GM23338 (cell line): ENCODE data around the gene ZNF709. TPM values are rescaled to one million over a fixed set of nuclear protein-coding genes. Genes with fewer than 3 reads are reported as not detected.

Experiments used
- ATAC-seq: fragments of 200-7000 bp; cut with Tn5 transposase; 3 replicates; pipeline ENCODE4 v1.9.1; 2020
- DNase-seq: peaks from one replicate; pipeline ENCODE4 v3.0.0-alpha.2; 2015; ENCODE audit warnings: low spot score
- H2AFZ ChIP-seq: fragments of 200-600 bp; sonication (generic); 2 replicates; pipeline ENCODE4 v1.8.0; 2016; ENCODE audit warnings: antibody characterized with exemption, mild to moderate bottlenecking, moderate library complexity
- H3F3A ChIP-seq: fragments of 200-600 bp; sonication (generic); replicated peaks from 2 replicates; pipeline ENCODE4 v1.8.0; 2017; ENCODE audit warnings: antibody characterized with exemption, mixed run types, low read depth
- H3K27ac ChIP-seq: fragments of 200-600 bp; sonication (generic); 2 replicates; pipeline ENCODE4 v1.6.1; 2016; ENCODE audit warnings: low read depth
- H3K27me3 ChIP-seq: fragments of 200-600 bp; sonication (generic); 2 replicates; pipeline ENCODE4 v1.8.0; 2016; ENCODE audit warnings: mild to moderate bottlenecking, mixed run types, moderate library complexity; ENCODE audit not compliant: insufficient read depth
- H3K36me3 ChIP-seq: fragments of 200-600 bp; sonication (generic); 2 replicates; pipeline ENCODE4 v1.8.0; 2016; ENCODE audit warnings: mild to moderate bottlenecking; ENCODE audit not compliant: insufficient read depth
- H3K4me1 ChIP-seq: fragments of 200-600 bp; sonication (generic); 2 replicates; pipeline ENCODE4 v1.8.0; 2016; ENCODE audit warnings: mild to moderate bottlenecking, moderate library complexity; ENCODE audit not compliant: insufficient read depth
- H3K4me2 ChIP-seq: fragments of 200-600 bp; sonication (generic); 2 replicates; pipeline ENCODE4 v1.7.1; 2017; ENCODE audit warnings: mixed run types
- H3K4me3 ChIP-seq: fragments of 200-600 bp; sonication (generic); 2 replicates; pipeline ENCODE4 v1.6.1; 2016; ENCODE audit warnings: mixed run types
- H3K79me2 ChIP-seq: fragments of 200-600 bp; sonication (generic); replicated peaks from 2 replicates; pipeline ENCODE4 v1.8.0; 2017; ENCODE audit warnings: mild to moderate bottlenecking; ENCODE audit not compliant: insufficient read depth
- H3K9me2 ChIP-seq: fragments of 200-600 bp; sonication (generic); 2 replicates; pipeline ENCODE4 v1.8.0; 2017; ENCODE audit not compliant: insufficient read depth
- H4K20me1 ChIP-seq: fragments of 200-600 bp; sonication (generic); replicated peaks from 2 replicates; pipeline ENCODE4 v1.8.0; 2017; ENCODE audit warnings: mild to moderate bottlenecking; ENCODE audit not compliant: insufficient read depth
- H3K27ac Mint-ChIP-seq: 2 replicates; pipeline ENCODE4 v1.8.0; 2020; ENCODE audit warnings: inconsistent platforms, mild to moderate bottlenecking, moderate library complexity, mixed read lengths
- H3K27me3 Mint-ChIP-seq: 3 replicates; pipeline ENCODE4 v1.8.0; 2022; ENCODE audit warnings: low read depth, mild to moderate bottlenecking, moderate library complexity, mixed read lengths, inconsistent platforms; ENCODE audit not compliant: insufficient read depth, poor library complexity
- H3K36me3 Mint-ChIP-seq: 3 replicates; pipeline ENCODE4 v1.8.0; 2021; ENCODE audit warnings: low read depth, mild to moderate bottlenecking, inconsistent platforms, moderate library complexity, mixed read lengths
- H3K4me1 Mint-ChIP-seq: 3 replicates; pipeline ENCODE4 v1.8.0; 2020; ENCODE audit warnings: mild to moderate bottlenecking, inconsistent platforms, mixed read lengths
- H3K4me3 Mint-ChIP-seq: 3 replicates; pipeline ENCODE4 v1.8.0; 2021; ENCODE audit warnings: moderate library complexity, mild to moderate bottlenecking, inconsistent platforms, mixed read lengths
- H3K9me3 Mint-ChIP-seq: 3 replicates; pipeline ENCODE4 v1.8.0; 2020; ENCODE audit warnings: moderate library complexity, mild to moderate bottlenecking, inconsistent platforms, mixed read lengths
- CTCF ChIP-seq, 2 experiments: fragments of 200-600 bp in 1 of 2; sonication (generic) in 1 of 2; conservative IDR thresholded peaks; 2 replicates each; pipeline versions ENCODE4 v1.5.1 to v1.6.1; 2016 to 2017; ENCODE audit warnings: antibody characterized with exemption in 2 of 2, low read depth in 2 of 2, mild to moderate bottlenecking in 2 of 2, moderate library complexity in 1 of 2
- ETS1 ChIP-seq: IDR thresholded peaks from 2 replicates; pipeline ENCODE4 v1.6.1; 2016; ENCODE audit warnings: antibody characterized with exemption
- EZH2 ChIP-seq: fragments of 200-600 bp; sonication (generic); IDR thresholded peaks from one replicate; pipeline ENCODE4 v1.8.0; 2017; ENCODE audit warnings: antibody characterized with exemption, mild to moderate bottlenecking, low read depth; ENCODE audit not compliant: unreplicated experiment
- EZH2phosphoT487 ChIP-seq: fragments of 200-600 bp; sonication (generic); IDR thresholded peaks from one replicate; pipeline ENCODE4 v1.8.1; 2018; ENCODE audit warnings: antibody characterized with exemption; ENCODE audit not compliant: unreplicated experiment
- JUNB ChIP-seq: IDR thresholded peaks from one replicate; pipeline ENCODE4 v1.6.1; 2016; ENCODE audit warnings: antibody characterized with exemption; ENCODE audit not compliant: unreplicated experiment
- NANOG ChIP-seq: IDR thresholded peaks from 2 replicates; pipeline ENCODE4 v1.6.1; 2016; ENCODE audit warnings: antibody characterized with exemption, borderline replicate concordance
- POLR2AphosphoS5 ChIP-seq: IDR thresholded peaks from 2 replicates; pipeline ENCODE4 v1.6.1; 2016; ENCODE audit warnings: antibody characterized with exemption, low read depth
- STAT1 ChIP-seq: IDR thresholded peaks from one replicate; pipeline ENCODE4 v1.6.1; 2016; ENCODE audit warnings: antibody characterized with exemption; ENCODE audit not compliant: unreplicated experiment
- ZNF114 ChIP-seq: fragments of 250-450 bp; sonication (Bioruptor Pico); IDR thresholded peaks from 2 replicates; pipeline ENCODE4 v1.5.0; 2020; ENCODE audit warnings: mild to moderate bottlenecking, moderate library complexity
- ZNF331 ChIP-seq: fragments of 250-450 bp; sonication (Bioruptor Pico); IDR thresholded peaks from 2 replicates; pipeline ENCODE4 v1.5.0; 2020; ENCODE audit warnings: low read depth, mild to moderate bottlenecking, moderate library complexity
- ZNF462 ChIP-seq: fragments of 250-450 bp; sonication (Bioruptor Pico); IDR thresholded peaks from 2 replicates; pipeline ENCODE4 v1.5.0; 2020; ENCODE audit warnings: mild to moderate bottlenecking, moderate library complexity
- polyA plus RNA-seq: library from polyadenylated mRNA; unstranded; fragments of >200 nt; fragmentation: Nextera tagmentation; extraction: Ambion mirVana; gene quantifications from 2 replicates; pipeline ENCODE4 v1.2.1, GENCODE V29; 2016
- total RNA-seq: library from RNA; depleted of rRNA; stranded (reverse); fragments of >200 nt; shearing (Covaris generic); gene quantifications from 2 replicates; pipeline ENCODE4 v1.2.3, GENCODE V29; 2014
- TF ChIP-seq, protein P1 (sequence below): IDR thresholded peaks from one replicate; pipeline ENCODE4 v1.6.1; 2018; ENCODE audit warnings: antibody characterized with exemption; ENCODE audit not compliant: unreplicated experiment

ZNF709 gene
- total and polyA plus RNA-seq, 2 experiments from 2014 or later: 0.94 to 1.8 TPM

- TF ChIP-seq, protein P1, sequence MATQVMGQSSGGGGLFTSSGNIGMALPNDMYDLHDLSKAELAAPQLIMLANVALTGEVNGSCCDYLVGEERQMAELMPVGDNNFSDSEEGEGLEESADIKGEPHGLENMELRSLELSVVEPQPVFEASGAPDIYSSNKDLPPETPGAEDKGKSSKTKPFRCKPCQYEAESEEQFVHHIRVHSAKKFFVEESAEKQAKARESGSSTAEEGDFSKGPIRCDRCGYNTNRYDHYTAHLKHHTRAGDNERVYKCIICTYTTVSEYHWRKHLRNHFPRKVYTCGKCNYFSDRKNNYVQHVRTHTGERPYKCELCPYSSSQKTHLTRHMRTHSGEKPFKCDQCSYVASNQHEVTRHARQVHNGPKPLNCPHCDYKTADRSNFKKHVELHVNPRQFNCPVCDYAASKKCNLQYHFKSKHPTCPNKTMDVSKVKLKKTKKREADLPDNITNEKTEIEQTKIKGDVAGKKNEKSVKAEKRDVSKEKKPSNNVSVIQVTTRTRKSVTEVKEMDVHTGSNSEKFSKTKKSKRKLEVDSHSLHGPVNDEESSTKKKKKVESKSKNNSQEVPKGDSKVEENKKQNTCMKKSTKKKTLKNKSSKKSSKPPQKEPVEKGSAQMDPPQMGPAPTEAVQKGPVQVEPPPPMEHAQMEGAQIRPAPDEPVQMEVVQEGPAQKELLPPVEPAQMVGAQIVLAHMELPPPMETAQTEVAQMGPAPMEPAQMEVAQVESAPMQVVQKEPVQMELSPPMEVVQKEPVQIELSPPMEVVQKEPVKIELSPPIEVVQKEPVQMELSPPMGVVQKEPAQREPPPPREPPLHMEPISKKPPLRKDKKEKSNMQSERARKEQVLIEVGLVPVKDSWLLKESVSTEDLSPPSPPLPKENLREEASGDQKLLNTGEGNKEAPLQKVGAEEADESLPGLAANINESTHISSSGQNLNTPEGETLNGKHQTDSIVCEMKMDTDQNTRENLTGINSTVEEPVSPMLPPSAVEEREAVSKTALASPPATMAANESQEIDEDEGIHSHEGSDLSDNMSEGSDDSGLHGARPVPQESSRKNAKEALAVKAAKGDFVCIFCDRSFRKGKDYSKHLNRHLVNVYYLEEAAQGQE: no peak
- TF ChIP-seq JUNB (no peak), ETS1 (no peak), STAT1 (no peak), NANOG (no peak), POLR2AphosphoS5 (no peak), EZH2 (no peak)
Observed at GRCh38 chr19:12526542-12526941, 41.9 kb upstream of the ZNF709 start (continued).

GRCh38 chr19:12521996-12522395 lies 37.4 kb upstream of the ZNF709 start:
- H3K4me1 ChIP-seq: no peaks in the 10 kb centered on the region
- Mint-ChIP-seq H3K4me3 (no peak overlapping the region), H3K4me1 (no peaks in the 10 kb centered on the region), H3K9me3 (peaks cover 98% of the 10 kb centered on the region), H3K36me3 (peaks cover 92% of the 10 kb centered on the region), H3K27me3 (peaks cover 19% of the 10 kb centered on the region), H3K27ac (no peak overlapping the region)
- H3K9me2 ChIP-seq: no peaks in the 10 kb centered on the region
- no peak overlapping the region for H3K27ac ChIP-seq
- no peak for TF ChIP-seq JUNB
- TF ChIP-seq ZNF462: no peak
- TF ChIP-seq ZNF331 (CRISPR knock-in tag): no peak
- TF ChIP-seq CTCF (conservative IDR thresholded peaks at IDR 0.05; ENCODE audit: low read depth in 2 of 2): peak; percentile 66 to 75
- no peak for TF ChIP-seq EZH2phosphoT487
- no peak for TF ChIP-seq EZH2
- TF ChIP-seq POLR2AphosphoS5: no peak
- TF ChIP-seq ZNF114 (CRISPR knock-in tag): no peak
- no peak overlapping the region for H2AFZ ChIP-seq
- peak; percentile 74 for DNase-seq
- H3K79me2 ChIP-seq: no peaks in the 10 kb centered on the region
- H3K27me3 ChIP-seq: no peaks in the 10 kb centered on the region
- no peaks in the 10 kb centered on the region for H4K20me1 ChIP-seq
- H3K4me2 ChIP-seq: no peak overlapping the region
- no peak; the same call in 2 of the 3 replicates for ATAC-seq
- H3F3A ChIP-seq: peaks cover under 1% of the 10 kb centered on the region; the same call in 1 of the 2 replicates
- peaks cover 35% of the 10 kb centered on the region for H3K36me3 ChIP-seq
- no peak overlapping the region for H3K4me3 ChIP-seq
